HepG2 (cell line): ENCODE measurements around the gene PKDREJ. TPM values are rescaled to one million over a fixed set of nuclear protein-coding genes. Genes with fewer than 3 reads are reported as not detected.

ENCODE experiments used
- ATAD3A ChIP-seq: sonication (generic); formaldehyde crosslinking; IDR thresholded peaks from 2 replicates; pipeline ENCODE4 v1.4.0; 2020; ENCODE audit warnings: missing genetic modification reagents
- DZIP1 ChIP-seq: sonication (generic); formaldehyde crosslinking; IDR thresholded peaks from 2 replicates; pipeline ENCODE4 v1.5.0; 2020; ENCODE audit warnings: mild to moderate bottlenecking, missing genetic modification reagents
- HNF4G ChIP-seq, 2 experiments: sonication (generic) in 1 of 2; formaldehyde crosslinking in 1 of 2; IDR thresholded peaks; 2 replicates each; pipeline versions ENCODE4 v1.4.0 to v1.6.1; 2011 to 2020; ENCODE audit warnings: borderline replicate concordance in 2 of 2, low read depth in 2 of 2, mild to moderate bottlenecking in 2 of 2, low read length in 1 of 2, missing genetic modification reagents in 1 of 2, moderate library complexity in 1 of 2
- IKZF5 ChIP-seq: IDR thresholded peaks from 2 replicates; pipeline ENCODE4 v1.6.1; 2018; ENCODE audit warnings: missing genetic modification reagents, mild to moderate bottlenecking, missing compliant biosample characterization
- MAF1 ChIP-seq: sonication (generic); formaldehyde crosslinking; IDR thresholded peaks from 2 replicates; pipeline ENCODE4 v1.5.0; 2020; ENCODE audit warnings: missing genetic modification reagents, borderline replicate concordance
- MAZ ChIP-seq, 2 experiments: sonication (generic) in 1 of 2; formaldehyde crosslinking in 1 of 2; IDR thresholded peaks; 2 replicates each; pipeline versions ENCODE4 v1.5.0 to v1.6.1; 2012 to 2020; ENCODE audit warnings: low read depth in 2 of 2, mild to moderate bottlenecking in 2 of 2, borderline replicate concordance in 1 of 2, improper control_type of control experiment in 1 of 2, low read length in 1 of 2, missing genetic modification reagents in 1 of 2, moderate library complexity in 1 of 2
- RARG ChIP-seq: sonication (generic); formaldehyde crosslinking; IDR thresholded peaks from 2 replicates; pipeline ENCODE4 v1.4.0; 2020; ENCODE audit warnings: low read depth, mild to moderate bottlenecking, missing genetic modification reagents
- SUZ12 ChIP-seq: fragments of 150-350 bp; IDR thresholded peaks from 2 replicates; pipeline ENCODE4 v1.6.1; 2014; ENCODE audit warnings: low read depth, low read length
- USF2 ChIP-seq, 2 experiments: sonication (generic) in 1 of 2; formaldehyde crosslinking in 1 of 2; IDR thresholded peaks; 2 replicates each; pipeline versions ENCODE4 v1.5.1 to v1.6.1; 2011 to 2020; ENCODE audit warnings: borderline replicate concordance in 1 of 2, low read depth in 1 of 2, low read length in 1 of 2, mild to moderate bottlenecking in 1 of 2, missing genetic modification reagents in 1 of 2, moderate library complexity in 1 of 2
- ZGPAT ChIP-seq: IDR thresholded peaks from 2 replicates; pipeline ENCODE4 v1.6.1; 2016; ENCODE audit warnings: mild to moderate bottlenecking
- ZNF430 ChIP-seq: sonication (generic); formaldehyde crosslinking; IDR thresholded peaks from 2 replicates; pipeline ENCODE4 v1.9.0; 2021; ENCODE audit warnings: mild to moderate bottlenecking, missing genetic modification reagents
- ZNF629 ChIP-seq: sonication (generic); formaldehyde crosslinking; conservative IDR thresholded peaks from 2 replicates; pipeline ENCODE4 v1.5.0; 2020; ENCODE audit warnings: missing genetic modification reagents
- ZNF879 ChIP-seq: sonication (generic); formaldehyde crosslinking; IDR thresholded peaks from 2 replicates; pipeline ENCODE4 v1.8.1; 2023; ENCODE audit warnings: missing genetic modification reagents
- polyA plus RNA-seq, 8 experiments: library from polyadenylated mRNA; depleted of rRNA in 3 of 8; stranded (reverse) in 7 of 8; unstranded in 1 of 8; fragments of >200 nt; fragmentation: Illumina TruSeq in 4 of 8; extraction: Trizol in 4 of 8; gene quantifications; 2 replicates each; pipeline versions ENCODE4 v1.2.1 to v1.2.3, GENCODE V29; 2011 to 2016; ENCODE audit warnings: low read depth in 4 of 8, missing spikeins in 1 of 8, mixed read lengths in 1 of 8; ENCODE audit not compliant: insufficient read depth in 1 of 8
- total RNA-seq, 5 experiments: library from RNA; depleted of rRNA; stranded (reverse); fragments of >200 nt; fragmentation: Illumina TruSeq; extraction: Trizol; gene quantifications; 2 replicates each; pipeline ENCODE4 v1.2.3, GENCODE V29; 2016; ENCODE audit warnings: low read depth in 1 of 5
- TF ChIP-seq, protein P1 (sequence below): IDR thresholded peaks from 2 replicates; pipeline ENCODE4 v1.6.1; 2016; ENCODE audit warnings: low read depth, borderline replicate concordance
- TF ChIP-seq, protein P2 (sequence below): sonication (generic); formaldehyde crosslinking; IDR thresholded peaks from 2 replicates; pipeline ENCODE4 v1.4.0; 2020; ENCODE audit warnings: missing genetic modification reagents, borderline replicate concordance

Gene PKDREJ
- total and polyA plus RNA-seq, 2 of the 13 experiments (the other 11 are each of a cell fraction or from before 2014, with no cell fraction given): not detected

- TF ChIP-seq USF2 (IDR thresholded peaks at IDR 0.05; ENCODE audit: low read depth, low read length): no peak
- 0 out of 2 replicates have a peak, but pooled peaks have one; percentile 34 for TF ChIP-seq USF2 (CRISPR knock-in tag; IDR thresholded peaks at IDR 0.05; ENCODE audit: borderline replicate concordance)
- peak; percentile 79 for TF ChIP-seq ZGPAT
- TF ChIP-seq, protein P1, sequence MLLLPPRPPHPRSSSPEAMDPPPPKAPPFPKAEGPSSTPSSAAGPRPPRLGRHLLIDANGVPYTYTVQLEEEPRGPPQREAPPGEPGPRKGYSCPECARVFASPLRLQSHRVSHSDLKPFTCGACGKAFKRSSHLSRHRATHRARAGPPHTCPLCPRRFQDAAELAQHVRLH: 0 out of 2 replicates have a peak, but pooled peaks have one; percentile 43
- peak; percentile 64; the same call in 1 of the 2 replicates for TF ChIP-seq ZNF430 (CRISPR knock-in tag)
- no peak for TF ChIP-seq SUZ12
- TF ChIP-seq, protein P2, sequence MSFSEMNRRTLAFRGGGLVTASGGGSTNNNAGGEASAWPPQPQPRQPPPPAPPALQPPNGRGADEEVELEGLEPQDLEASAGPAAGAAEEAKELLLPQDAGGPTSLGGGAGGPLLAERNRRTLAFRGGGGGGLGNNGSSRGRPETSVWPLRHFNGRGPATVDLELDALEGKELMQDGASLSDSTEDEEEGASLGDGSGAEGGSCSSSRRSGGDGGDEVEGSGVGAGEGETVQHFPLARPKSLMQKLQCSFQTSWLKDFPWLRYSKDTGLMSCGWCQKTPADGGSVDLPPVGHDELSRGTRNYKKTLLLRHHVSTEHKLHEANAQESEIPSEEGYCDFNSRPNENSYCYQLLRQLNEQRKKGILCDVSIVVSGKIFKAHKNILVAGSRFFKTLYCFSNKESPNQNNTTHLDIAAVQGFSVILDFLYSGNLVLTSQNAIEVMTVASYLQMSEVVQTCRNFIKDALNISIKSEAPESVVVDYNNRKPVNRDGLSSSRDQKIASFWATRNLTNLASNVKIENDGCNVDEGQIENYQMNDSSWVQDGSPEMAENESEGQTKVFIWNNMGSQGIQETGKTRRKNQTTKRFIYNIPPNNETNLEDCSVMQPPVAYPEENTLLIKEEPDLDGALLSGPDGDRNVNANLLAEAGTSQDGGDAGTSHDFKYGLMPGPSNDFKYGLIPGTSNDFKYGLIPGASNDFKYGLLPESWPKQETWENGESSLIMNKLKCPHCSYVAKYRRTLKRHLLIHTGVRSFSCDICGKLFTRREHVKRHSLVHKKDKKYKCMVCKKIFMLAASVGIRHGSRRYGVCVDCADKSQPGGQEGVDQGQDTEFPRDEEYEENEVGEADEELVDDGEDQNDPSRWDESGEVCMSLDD (CRISPR knock-in tag): no peak; the same call in 1 of the 2 replicates
- no peak for TF ChIP-seq ATAD3A (CRISPR knock-in tag)
- TF ChIP-seq HNF4G (IDR thresholded peaks at IDR 0.05; ENCODE audit: borderline replicate concordance, low read depth, low read length): no peak
- no peak; the same call in 1 of the 2 replicates for TF ChIP-seq HNF4G (CRISPR knock-in tag; IDR thresholded peaks at IDR 0.05; ENCODE audit: borderline replicate concordance, low read depth)
- TF ChIP-seq RARG (CRISPR knock-in tag): no peak; the same call in 1 of the 2 replicates
- 0 out of 2 replicates have a peak, but pooled peaks have one; percentile 12 for TF ChIP-seq MAZ (IDR thresholded peaks at IDR 0.05; ENCODE audit: borderline replicate concordance, low read depth, low read length)
- peak; percentile 92 for TF ChIP-seq MAZ (CRISPR knock-in tag; IDR thresholded peaks at IDR 0.05; ENCODE audit: low read depth)
- no peak for TF ChIP-seq ZNF879
- peak; percentile 44; the same call in 1 of the 2 replicates for TF ChIP-seq ZNF629
- peak; percentile 74 for TF ChIP-seq DZIP1 (CRISPR knock-in tag)
- no peak for TF ChIP-seq MAF1 (CRISPR knock-in tag)
- TF ChIP-seq IKZF5 (CRISPR knock-in tag): peak; percentile 70
Observed at GRCh38 chr22:46250035-46250782, 12.9 kb downstream of the PKDREJ start, which contains the start of gene CDPF1 (continued).
